Large intestine (tissue), 3 donors: ENCODE measurements around the gene PPARA. TPM values are rescaled to one million over a fixed set of nuclear protein-coding genes. Genes with fewer than 3 reads are reported as not detected.

Source experiments
- DNase-seq, 2 donors: peaks; one replicate each; pipeline versions ENCODE4 v3.0.0 to v3.0.0-alpha.2; 2013
- H3K27ac ChIP-seq: one replicate; pipeline ENCODE4 v1.5.1; 2013; ENCODE audit warnings: low read length
- H3K27me3 ChIP-seq: 2 replicates; pipeline ENCODE4 v1.6.1; 2013; ENCODE audit warnings: low read length; ENCODE audit not compliant: control insufficient read depth, insufficient read depth
- H3K36me3 ChIP-seq: 2 replicates; pipeline ENCODE4 v1.6.1; 2013; ENCODE audit warnings: low read length; ENCODE audit not compliant: control insufficient read depth, insufficient read depth
- H3K4me1 ChIP-seq: one replicate; pipeline ENCODE4 v1.6.1; 2013; ENCODE audit warnings: low read length; ENCODE audit not compliant: control insufficient read depth, insufficient read depth
- H3K4me3 ChIP-seq: one replicate; pipeline ENCODE4 v1.5.1; 2013; ENCODE audit warnings: low read length
- H3K9me3 ChIP-seq: one replicate; pipeline ENCODE4 v1.6.1; 2013; ENCODE audit warnings: mild to moderate bottlenecking, low read depth, low read length, moderate library complexity; ENCODE audit not compliant: control insufficient read depth
- WGBS: methylation state at CpG from one replicate; pipeline ENCODE4 v1.1.5; 2013; ENCODE audit warnings: low lambda C conversion rate; ENCODE audit not compliant: insufficient coverage; 5-methylcytosine and 5-hydroxymethylcytosine counted together
- polyA plus RNA-seq: library from polyadenylated mRNA; unstranded; fragments of 120-200 nt; gene quantifications from one replicate; pipeline ENCODE4 v1.2.1, GENCODE V29; 2013

PPARA gene
- polyA plus RNA-seq, 1 donor, result 46.6 TPM

- Histone ChIP-seq H3K9me3 (no peaks in the 10 kb centered on the region), H3K4me1 (peaks cover 19% of the 10 kb centered on the region), H3K27ac (peak overlapping the region; percentile 52), H3K4me3 (no peak overlapping the region), H3K27me3 (no peaks in the 10 kb centered on the region), H3K36me3 (peaks cover 61% of the 10 kb centered on the region)
- WGBS, result 100% methylated on average over 3 of the region's 10 CpGs
- DNase-seq, result no peak
Observed at GRCh38 chr22:46242076-46242475, 91.8 kb downstream of the PPARA start.

DNA sequence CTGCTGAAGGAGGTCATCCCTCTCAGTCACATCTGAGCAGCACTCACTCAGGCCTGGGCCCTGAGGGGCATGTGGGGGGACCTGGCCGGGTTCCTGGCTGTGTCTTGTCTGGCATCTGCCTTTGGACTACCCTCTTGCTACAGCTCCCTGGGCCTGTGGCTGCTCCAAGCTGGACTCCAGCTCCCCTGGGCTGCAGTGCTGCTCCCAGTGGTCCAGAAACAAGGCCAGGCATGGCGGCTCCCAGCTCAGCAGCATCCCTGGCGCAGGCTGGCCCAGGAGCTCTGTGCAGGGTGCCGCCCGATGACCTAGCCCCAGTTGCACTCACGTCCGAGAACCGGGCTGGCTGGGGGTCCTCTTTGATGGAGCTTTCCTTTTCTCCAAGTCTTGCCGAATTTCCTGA is 94.4 kb downstream of the PPARA start:
- H3K27me3 ChIP-seq, result no peaks in the 10 kb centered on the region
- no CpG with 5 or more reads among the region's 9 CpGs for WGBS
- peaks cover 23% of the 10 kb centered on the region for H3K4me1 ChIP-seq
- H3K9me3 ChIP-seq, result no peaks in the 10 kb centered on the region
- H3K4me3 ChIP-seq, result no peak overlapping the region
- no peak overlapping the region for H3K27ac ChIP-seq
- no peak for DNase-seq
- H3K36me3 ChIP-seq, result peaks cover 44% of the 10 kb centered on the region

- no peak overlapping the region for H3K4me3 ChIP-seq
- H3K27ac ChIP-seq, result no peak overlapping the region
- H3K27me3 ChIP-seq, result no peaks in the 10 kb centered on the region
- peaks cover 17% of the 10 kb centered on the region for H3K4me1 ChIP-seq
- peaks cover 36% of the 10 kb centered on the region for H3K36me3 ChIP-seq
- no peaks in the 10 kb centered on the region for H3K9me3 ChIP-seq
- DNase-seq, result peak in 1 of 2 donors; percentile 43
- no CpG with 5 or more reads among the region's 16 CpGs for WGBS
Observed at GRCh38 chr22:46245511-46245910, 95.2 kb downstream of the PPARA start.

- H3K4me1 ChIP-seq, result peaks cover 14% of the 10 kb centered on the region
- no peak overlapping the region for H3K27ac ChIP-seq
- H3K27me3 ChIP-seq, result no peaks in the 10 kb centered on the region
- WGBS, result no CpG with 5 or more reads among the region's 10 CpGs
- no peak overlapping the region for H3K4me3 ChIP-seq
- H3K9me3 ChIP-seq, result no peaks in the 10 kb centered on the region
- no peak for DNase-seq
- H3K36me3 ChIP-seq, result peaks cover 35% of the 10 kb centered on the region
Observed at GRCh38 chr22:46246178-46246577, 95.9 kb downstream of the PPARA start.

DNA sequence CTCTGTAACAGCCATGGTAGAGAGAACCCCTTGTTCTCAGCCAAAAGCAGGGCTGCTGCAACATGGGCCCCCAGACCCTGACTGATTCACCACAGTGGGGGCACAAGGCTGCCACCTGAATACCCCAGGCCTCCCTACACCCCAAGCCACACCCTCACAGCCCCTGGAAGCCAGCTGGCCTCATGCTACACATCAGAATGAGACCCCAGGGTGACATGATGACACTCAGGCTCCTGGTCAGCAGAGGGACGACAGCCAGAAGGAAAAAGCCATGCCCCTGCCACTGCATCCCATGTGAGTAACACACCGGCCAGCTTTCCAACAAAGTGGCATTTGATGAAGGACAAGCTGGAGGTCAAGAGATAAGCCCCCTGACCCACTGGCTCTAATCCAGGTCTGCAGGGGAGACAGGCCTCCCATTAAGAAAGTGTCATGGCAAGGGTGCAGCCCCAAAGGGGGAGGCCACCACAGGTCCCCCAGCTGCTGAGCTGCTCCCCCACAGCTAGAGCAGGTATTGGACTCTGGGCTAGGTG is 97.2 kb downstream of the PPARA start:
- Histone ChIP-seq H3K27ac (no peak overlapping the region), H3K9me3 (no peaks in the 10 kb centered on the region), H3K27me3 (no peaks in the 10 kb centered on the region), H3K4me3 (no peak overlapping the region), H3K36me3 (peaks cover 32% of the 10 kb centered on the region), H3K4me1 (peaks cover 4% of the 10 kb centered on the region)
- no CpG with 5 or more reads among the region's 2 CpGs for WGBS
- no peak for DNase-seq

- Histone ChIP-seq H3K9me3 (no peaks in the 10 kb centered on the region), H3K4me3 (peak within 1 kb of the TSS; percentile 92), H3K27me3 (no peaks in the 10 kb centered on the region), H3K36me3 (peaks cover 18% of the 10 kb centered on the region), H3K27ac (peak within 1 kb of the TSS; percentile 94), H3K4me1 (peaks cover 4% of the 10 kb centered on the region)
- DNase-seq, result peak; percentile 87 to 93
- WGBS, result no CpG with 5 or more reads among the region's 89 CpGs
Observed at GRCh38 chr22:46250035-46250782, 99.9 kb downstream of the PPARA start, which contains the start of gene CDPF1. CDPF1 (minus strand) TSS chr22:46250293; CDS start chr22:46248284, 2,009 bp downstream.

DNA sequence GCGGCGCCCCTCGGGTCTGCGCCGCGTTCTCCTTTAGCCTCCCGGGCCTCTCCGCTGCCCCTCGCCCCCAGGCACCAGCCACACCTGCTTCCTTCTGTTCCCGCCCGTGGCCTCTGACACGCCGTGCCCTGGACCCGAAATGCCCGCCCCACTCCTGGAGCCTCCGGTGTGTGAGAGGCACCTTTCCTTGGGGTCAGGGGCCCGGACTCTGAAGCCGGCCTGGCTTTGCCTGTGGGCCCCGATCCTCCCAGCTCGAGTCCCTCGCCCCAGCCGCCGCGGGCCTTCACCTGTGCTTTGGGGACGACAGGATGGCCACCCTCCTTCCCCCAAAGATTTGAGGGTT is 100.4 kb downstream of the PPARA start:
- Histone ChIP-seq H3K27ac (peak overlapping the region; percentile 53), H3K4me3 (peak overlapping the region; percentile 92), H3K27me3 (no peaks in the 10 kb centered on the region), H3K4me1 (peaks cover 4% of the 10 kb centered on the region), H3K9me3 (no peaks in the 10 kb centered on the region), H3K36me3 (peaks cover 17% of the 10 kb centered on the region)
- peak in 1 of 2 donors; percentile 57 for DNase-seq
- no CpG with 5 or more reads among the region's 25 CpGs for WGBS

GRCh38 chr22:46251266-46251665 is 100.9 kb downstream of the PPARA start:
- no peaks in the 10 kb centered on the region for H3K9me3 ChIP-seq
- peaks cover 4% of the 10 kb centered on the region for H3K4me1 ChIP-seq
- H3K4me3 ChIP-seq, result peak overlapping the region; percentile 92
- WGBS, result 80% methylated on average over 1 of the region's 7 CpGs
- H3K27ac ChIP-seq, result no peak overlapping the region
- H3K27me3 ChIP-seq, result no peaks in the 10 kb centered on the region
- peaks cover 12% of the 10 kb centered on the region for H3K36me3 ChIP-seq
- DNase-seq, result no peak

- 96% methylated on average over 7 of the region's 9 CpGs for WGBS
- Histone ChIP-seq H3K4me1 (peaks cover 4% of the 10 kb centered on the region), H3K9me3 (no peaks in the 10 kb centered on the region)
Observed at GRCh38 chr22:46251816-46252380, 101.6 kb downstream of the PPARA start.

DNA sequence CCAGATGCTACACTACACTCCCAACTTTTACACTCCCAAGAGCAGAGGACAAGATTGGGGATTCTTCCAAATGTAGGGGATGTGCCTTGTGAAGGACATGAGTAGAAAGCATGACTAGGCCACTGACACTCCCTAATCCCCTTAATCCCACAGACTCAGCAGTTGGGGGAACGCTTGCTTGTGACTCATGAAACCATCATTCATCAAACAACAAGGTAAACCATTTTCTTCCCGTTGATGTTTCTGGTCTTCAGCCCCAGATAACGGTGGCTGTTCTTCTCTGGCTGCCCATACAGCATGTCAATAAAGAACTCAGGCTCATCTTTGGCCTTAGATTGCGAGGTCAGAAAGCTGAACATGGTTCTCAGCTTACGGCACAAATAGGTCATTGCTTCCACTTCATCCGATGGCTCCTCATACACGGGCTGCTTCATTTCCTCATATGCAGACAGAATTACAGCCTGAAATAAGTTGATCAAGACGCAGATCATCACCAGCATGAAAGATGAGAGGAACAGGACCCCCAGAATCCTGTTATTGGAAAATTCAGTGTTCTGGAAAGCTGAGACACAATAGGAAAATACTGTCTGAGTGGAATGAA is 106.1 kb downstream of the PPARA start:
- no peaks in the 10 kb centered on the region for H3K4me1 ChIP-seq
- H3K9me3 ChIP-seq, result no peaks in the 10 kb centered on the region
- H3K4me3 ChIP-seq, result no peak overlapping the region
- no CpG with 5 or more reads among the region's 8 CpGs for WGBS
- no peaks in the 10 kb centered on the region for H3K36me3 ChIP-seq
- no peak for DNase-seq
- H3K27ac ChIP-seq, result no peak overlapping the region
- peaks cover 3% of the 10 kb centered on the region for H3K27me3 ChIP-seq

More at GRCh38 chr22:46251816-46252380, 101.6 kb downstream of the PPARA start:
- H3K4me3 ChIP-seq, result no peak overlapping the region
- DNase-seq, result no peak
- H3K27ac ChIP-seq, result no peak overlapping the region
- H3K27me3 ChIP-seq, result no peaks in the 10 kb centered on the region
- H3K36me3 ChIP-seq, result peaks cover 9% of the 10 kb centered on the region
